ENCODE measurements around the gene LHPP.

DNA sequence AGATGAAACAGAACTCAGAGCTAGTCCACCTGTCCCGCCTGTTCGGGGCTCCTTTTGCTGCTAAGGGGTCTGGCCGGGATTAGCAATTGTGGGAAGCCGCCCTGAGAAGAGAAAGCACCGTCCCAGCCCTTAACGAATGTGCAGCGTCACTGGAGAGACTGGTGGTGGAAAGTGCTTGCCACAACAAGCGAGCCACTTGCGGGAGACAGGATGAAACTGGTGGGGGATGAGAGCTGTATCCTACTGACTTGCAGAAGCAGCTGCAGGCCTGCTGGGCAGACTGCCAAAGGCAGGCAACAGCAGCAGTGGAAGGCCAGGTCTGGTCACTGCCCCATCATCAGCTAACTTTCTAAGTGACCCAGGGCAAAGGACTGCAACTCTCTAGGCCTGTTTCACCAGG is 187.1 kb downstream of the LHPP start:
- no peak for TF ChIP-seq POLR2AphosphoS5 (IDR thresholded peaks at IDR 0.05; ENCODE audit: low read depth, low read length)
- TF ChIP-seq POLR2A (IDR thresholded peaks at IDR 0.05; ENCODE audit: low read depth, low read length): no peak
- no peak for TF ChIP-seq POU2F2 (IDR thresholded peaks at IDR 0.05; ENCODE audit: low read depth, low read length)
- no peak for TF ChIP-seq TAF1 (IDR thresholded peaks at IDR 0.05; ENCODE audit: low read depth, low read length)
